Measurements from ENCODE around the gene PIN4. TPM values are rescaled to one million over a fixed set of nuclear protein-coding genes. Genes with fewer than 3 reads are reported as not detected.

The PIN4 gene
- total and polyA plus RNA-seq, 10 of the 15 experiments (the other 5 are each of a cell fraction or from before 2014, with no cell fraction given) = 8.2 to 53.6 (median 33.9) TPM

DNA sequence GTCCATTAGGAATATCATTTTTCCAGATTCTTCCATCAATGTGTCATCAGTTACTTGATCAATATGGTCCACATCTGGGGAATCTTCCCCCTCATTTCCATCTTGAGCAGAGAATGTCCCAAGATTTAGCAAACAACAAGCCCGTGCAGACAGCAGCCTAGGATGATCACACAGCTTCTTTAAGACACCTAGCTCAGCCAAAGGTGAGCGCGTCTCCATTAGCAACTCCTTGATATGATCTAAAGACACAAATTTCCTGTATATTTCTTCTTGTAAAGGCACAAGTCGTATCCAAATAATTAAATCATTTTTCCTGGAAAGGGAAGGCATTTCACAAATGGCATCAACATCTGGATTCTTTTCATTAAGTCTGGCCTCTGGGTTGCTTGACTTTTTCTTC lies 25.8 kb downstream of the PIN4 start:
- ChIA-PET POLR2A (no interaction called here), RAD21 (ENCODE audit: unreplicated experiment) (no interaction called here), CTCF (no interaction called here), SMC1A (ENCODE audit: uncharacterized antibody, unreplicated experiment) (no interaction called here)
- TF ChIP-seq NR2F1 (conservative IDR thresholded peaks at IDR 0.05) = no peak
- TF ChIP-seq RAD21 (IDR thresholded peaks at IDR 0.05; ENCODE audit: insufficient read depth, low read depth, low read length) = no peak
- TF ChIP-seq, protein P1, sequence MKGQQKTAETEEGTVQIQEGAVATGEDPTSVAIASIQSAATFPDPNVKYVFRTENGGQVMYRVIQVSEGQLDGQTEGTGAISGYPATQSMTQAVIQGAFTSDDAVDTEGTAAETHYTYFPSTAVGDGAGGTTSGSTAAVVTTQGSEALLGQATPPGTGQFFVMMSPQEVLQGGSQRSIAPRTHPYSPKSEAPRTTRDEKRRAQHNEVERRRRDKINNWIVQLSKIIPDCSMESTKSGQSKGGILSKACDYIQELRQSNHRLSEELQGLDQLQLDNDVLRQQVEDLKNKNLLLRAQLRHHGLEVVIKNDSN (IDR thresholded peaks at IDR 0.05; ENCODE audit: borderline replicate concordance, extremely low read length, insufficient read depth, low read depth, low read length) = no peak
- no peak for TF ChIP-seq SREBF1 (IDR thresholded peaks at IDR 0.05; ENCODE audit: low read length)
- Histone ChIP-seq H3K27me3 (replicated peaks in 1 of 2; ENCODE audit: control insufficient read depth in 2 of 2, insufficient read depth in 2 of 2, low read length in 1 of 2) (no peaks in the 10 kb centered on the region), H3K9me3 (replicated peaks; ENCODE audit: control insufficient read depth, insufficient read depth, low read length) (no peaks in the 10 kb centered on the region), H4K20me1 (ENCODE audit: control insufficient read depth, insufficient read depth) (no peaks in the 10 kb centered on the region), H3K79me2 (ENCODE audit: control insufficient read depth, insufficient read depth, low read length) (no peaks in the 10 kb centered on the region), H3K4me3 (no peak overlapping the region), H3K36me3 (ENCODE audit: control insufficient read depth in 2 of 2, insufficient read depth in 2 of 2, low read length in 1 of 2) (no peaks in the 10 kb centered on the region), H3K27ac (ENCODE audit: control insufficient read depth, insufficient read depth) (no peak overlapping the region), H3K9ac (ENCODE audit: control insufficient read depth, insufficient read depth, low read length) (no peak overlapping the region), H3K4me1 (ENCODE audit: control insufficient read depth, insufficient read depth, low read length) (no peaks in the 10 kb centered on the region), H3K4me2 (ENCODE audit: control insufficient read depth, insufficient read depth) (no peak overlapping the region), H2AFZ (ENCODE audit: control insufficient read depth, low read depth, low read length) (no peak overlapping the region)
- ATAC-seq = no peak
- intact Hi-C loops (cut with micrococcal nuclease; ENCODE audit: unreplicated experiment) (no loop called here), in situ Hi-C loops (cut with MboI) (no loop called here)
- 40% methylated on average over 4 of the region's 4 CpGs for WGBS (ENCODE audit: insufficient coverage, insufficient replicate concordance, low lambda C conversion rate, missing lambda C conversion rate)
- no peak for FAIRE-seq
- BruUV-seq (replicated peaks) = no TSS peak
- DNase-seq (ENCODE audit: low read depth, low spot score) = no peak

DNA sequence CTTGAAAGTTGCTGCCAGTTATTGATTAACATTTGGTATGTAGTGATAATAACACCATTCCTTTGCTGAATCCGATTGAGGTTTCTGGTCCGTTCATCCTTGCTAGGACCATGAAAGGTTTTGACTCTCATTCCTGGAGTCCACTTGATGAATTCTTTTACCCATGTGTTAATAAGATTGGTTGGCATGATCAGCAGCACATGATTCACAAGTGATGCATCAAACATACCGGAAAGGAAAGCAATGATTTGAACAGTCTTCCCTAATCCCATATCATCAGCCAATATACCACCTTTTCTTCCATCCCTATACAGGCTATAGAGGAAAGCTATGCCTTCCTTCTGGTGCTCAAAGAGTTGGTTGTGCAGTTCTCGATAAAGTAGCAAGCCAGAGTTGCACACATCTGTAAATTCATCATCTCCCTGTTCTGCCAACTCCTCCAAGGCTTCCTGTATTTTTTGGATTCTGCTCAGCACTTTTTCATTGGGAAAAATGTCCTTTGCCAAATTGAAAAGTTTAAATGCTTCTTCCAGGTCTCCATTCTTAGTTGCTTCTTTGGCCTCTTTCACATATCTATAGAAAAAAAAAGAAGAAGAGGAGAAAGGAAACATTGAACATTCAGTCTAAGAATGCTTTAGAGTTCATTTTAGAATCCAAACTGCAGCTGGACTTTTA lies 26.7 kb downstream of the PIN4 start:
- WGBS (ENCODE audit: insufficient coverage, insufficient replicate concordance, low lambda C conversion rate, missing lambda C conversion rate) = 72% methylated on average over 4 of the region's 4 CpGs
- no TSS peak for BruUV-seq (replicated peaks)
- ChIA-PET SMC1A (ENCODE audit: uncharacterized antibody, unreplicated experiment) (no interaction called here), POLR2A (no interaction called here), CTCF (interaction anchor here (0.7 kb wide), 1 partner anchor 1265 kb away, joined by 3 read pairs; no protein-coding TSS in a partner anchor), RAD21 (ENCODE audit: unreplicated experiment) (no interaction called here)
- Histone ChIP-seq H4K20me1 (ENCODE audit: control insufficient read depth, insufficient read depth) (no peaks in the 10 kb centered on the region), H2AFZ (ENCODE audit: control insufficient read depth, low read depth, low read length) (no peak overlapping the region), H3K79me2 (ENCODE audit: control insufficient read depth, insufficient read depth, low read length) (no peaks in the 10 kb centered on the region), H3K36me3 (ENCODE audit: control insufficient read depth in 2 of 2, insufficient read depth in 2 of 2, low read length in 1 of 2) (no peaks in the 10 kb centered on the region), H3K27me3 (replicated peaks in 1 of 2; ENCODE audit: control insufficient read depth in 2 of 2, insufficient read depth in 2 of 2, low read length in 1 of 2) (no peaks in the 10 kb centered on the region), H3K4me3 (no peak overlapping the region), H3K9ac (ENCODE audit: control insufficient read depth, insufficient read depth, low read length) (no peak overlapping the region), H3K9me3 (replicated peaks; ENCODE audit: control insufficient read depth, insufficient read depth, low read length) (no peaks in the 10 kb centered on the region), H3K4me1 (ENCODE audit: control insufficient read depth, insufficient read depth, low read length) (no peaks in the 10 kb centered on the region), H3K27ac (ENCODE audit: control insufficient read depth, insufficient read depth) (no peak overlapping the region), H3K4me2 (ENCODE audit: control insufficient read depth, insufficient read depth) (no peak overlapping the region)
- intact Hi-C loops (cut with micrococcal nuclease; ENCODE audit: unreplicated experiment) = no loop called here
- DNase-seq (ENCODE audit: low read depth, low spot score) (no peak), FAIRE-seq (no peak), ATAC-seq (no peak)
- in situ Hi-C loops (cut with MboI) = no loop called here
- TF ChIP-seq, protein P2, sequence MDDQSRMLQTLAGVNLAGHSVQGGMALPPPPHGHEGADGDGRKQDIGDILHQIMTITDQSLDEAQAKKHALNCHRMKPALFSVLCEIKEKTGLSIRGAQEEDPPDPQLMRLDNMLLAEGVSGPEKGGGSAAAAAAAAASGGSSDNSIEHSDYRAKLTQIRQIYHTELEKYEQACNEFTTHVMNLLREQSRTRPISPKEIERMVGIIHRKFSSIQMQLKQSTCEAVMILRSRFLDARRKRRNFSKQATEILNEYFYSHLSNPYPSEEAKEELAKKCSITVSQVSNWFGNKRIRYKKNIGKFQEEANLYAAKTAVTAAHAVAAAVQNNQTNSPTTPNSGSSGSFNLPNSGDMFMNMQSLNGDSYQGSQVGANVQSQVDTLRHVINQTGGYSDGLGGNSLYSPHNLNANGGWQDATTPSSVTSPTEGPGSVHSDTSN (IDR thresholded peaks at IDR 0.05; ENCODE audit: insufficient replicate concordance, low read depth, low read length) = no peak
- TF ChIP-seq, protein P3, sequence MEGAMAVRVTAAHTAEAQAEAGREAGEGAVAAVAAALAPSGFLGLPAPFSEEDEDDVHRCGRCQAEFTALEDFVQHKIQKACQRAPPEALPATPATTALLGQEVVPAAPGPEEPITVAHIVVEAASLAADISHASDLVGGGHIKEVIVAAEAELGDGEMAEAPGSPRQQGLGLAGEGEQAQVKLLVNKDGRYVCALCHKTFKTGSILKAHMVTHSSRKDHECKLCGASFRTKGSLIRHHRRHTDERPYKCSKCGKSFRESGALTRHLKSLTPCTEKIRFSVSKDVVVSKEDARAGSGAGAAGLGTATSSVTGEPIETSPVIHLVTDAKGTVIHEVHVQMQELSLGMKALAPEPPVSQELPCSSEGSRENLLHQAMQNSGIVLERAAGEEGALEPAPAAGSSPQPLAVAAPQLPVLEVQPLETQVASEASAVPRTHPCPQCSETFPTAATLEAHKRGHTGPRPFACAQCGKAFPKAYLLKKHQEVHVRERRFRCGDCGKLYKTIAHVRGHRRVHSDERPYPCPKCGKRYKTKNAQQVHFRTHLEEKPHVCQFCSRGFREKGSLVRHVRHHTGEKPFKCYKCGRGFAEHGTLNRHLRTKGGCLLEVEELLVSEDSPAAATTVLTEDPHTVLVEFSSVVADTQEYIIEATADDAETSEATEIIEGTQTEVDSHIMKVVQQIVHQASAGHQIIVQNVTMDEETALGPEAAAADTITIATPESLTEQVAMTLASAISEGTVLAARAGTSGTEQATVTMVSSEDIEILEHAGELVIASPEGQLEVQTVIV (IDR thresholded peaks at IDR 0.05; ENCODE audit: borderline replicate concordance, partially characterized antibody) = no peak
- TF ChIP-seq, protein P4, sequence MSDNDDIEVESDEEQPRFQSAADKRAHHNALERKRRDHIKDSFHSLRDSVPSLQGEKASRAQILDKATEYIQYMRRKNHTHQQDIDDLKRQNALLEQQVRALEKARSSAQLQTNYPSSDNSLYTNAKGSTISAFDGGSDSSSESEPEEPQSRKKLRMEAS (IDR thresholded peaks at IDR 0.05; ENCODE audit: low read depth, low read length) = no peak

Data from GM12878 (cell line).